NCI-H2227 treated with DMSO at 0.1 percent for 48 hours (cell line): ENCODE measurements around the gene ZBTB16.

Experiments
- DNase-seq: peaks from one replicate; lab custom pipeline; 2025; lab: John Stamatoyannopoulos, UW

The ZBTB16 gene

DNA sequence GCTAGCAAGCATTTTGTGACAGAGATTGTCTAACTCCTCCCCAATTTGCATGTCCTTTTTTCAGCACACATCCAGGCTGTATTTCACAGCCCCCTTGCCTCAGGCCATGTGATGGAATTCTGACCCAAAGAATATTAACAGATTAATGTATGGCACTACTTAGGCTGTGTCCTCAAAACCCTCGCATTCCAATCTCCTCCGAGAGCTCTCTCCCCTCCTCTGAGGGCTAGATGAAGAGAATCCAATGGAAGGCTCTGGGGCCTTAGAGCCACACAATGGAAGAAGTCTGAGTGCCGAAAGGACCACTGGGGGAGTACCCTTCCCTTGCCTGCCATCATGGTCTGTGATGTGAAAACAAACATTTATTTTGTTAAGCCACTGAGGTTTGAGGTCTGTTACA, 223.0 kb downstream of the ZBTB16 start:
- DNase-seq = no peak

DNA sequence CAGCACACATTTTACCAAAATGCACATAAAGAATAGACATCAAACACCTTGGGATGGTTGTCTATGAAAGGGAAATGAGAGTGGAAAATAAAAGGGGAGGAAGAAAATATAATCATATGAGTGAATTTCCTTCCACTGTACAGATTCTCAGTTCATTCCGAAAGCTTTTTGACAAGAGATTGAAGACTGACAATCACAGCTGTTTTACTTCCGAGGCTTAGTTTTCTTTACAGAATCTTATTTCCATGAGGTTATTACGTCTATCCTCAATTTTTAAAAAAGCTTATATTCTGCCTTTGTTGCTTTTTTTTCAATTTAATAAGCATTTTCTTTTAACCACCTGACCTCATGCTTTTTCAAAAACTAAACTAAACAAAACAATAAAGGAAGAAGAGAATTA, 223.9 kb downstream of the ZBTB16 start:
- no peak for DNase-seq

DNA sequence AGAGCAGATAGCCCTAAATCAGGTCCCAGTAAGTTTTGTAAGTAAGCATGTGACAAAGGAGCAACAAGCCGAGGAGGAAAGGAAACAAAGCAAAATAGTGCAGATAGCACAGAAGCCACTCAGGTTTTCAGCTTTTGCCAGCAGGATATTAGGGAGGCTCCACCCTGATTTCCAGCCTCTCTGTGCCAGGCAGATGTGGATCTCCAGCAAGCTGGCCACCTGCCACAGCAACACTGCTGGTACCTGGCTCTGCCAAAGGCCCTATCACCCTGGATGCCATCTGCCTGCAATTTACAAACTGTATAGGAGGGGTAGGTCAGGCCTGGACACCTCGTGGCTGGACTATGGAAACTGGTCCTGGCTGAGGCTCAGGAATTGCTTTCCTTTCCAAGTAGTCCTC, 224.5 kb downstream of the ZBTB16 start:
- DNase-seq = no peak

DNA sequence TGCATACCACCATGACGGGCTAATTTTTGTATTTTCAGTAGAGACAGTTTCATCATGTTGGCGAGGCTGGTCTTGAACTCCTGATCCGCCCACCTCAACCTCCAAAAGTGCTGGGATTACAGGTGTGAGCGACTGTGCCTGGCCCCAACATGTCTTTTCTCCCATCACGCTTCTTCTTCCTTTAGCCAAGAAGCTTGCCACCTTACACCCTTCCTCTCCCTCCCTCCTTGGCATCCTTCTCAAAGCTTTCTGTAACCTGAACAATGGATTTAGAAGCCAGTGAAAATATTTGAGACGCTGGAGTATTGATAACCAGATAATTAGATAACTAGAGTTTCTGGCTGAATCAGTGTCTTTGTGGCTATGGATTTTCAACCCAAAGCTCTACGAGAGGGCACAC, 225.4 kb downstream of the ZBTB16 start:
- no peak for DNase-seq

DNA sequence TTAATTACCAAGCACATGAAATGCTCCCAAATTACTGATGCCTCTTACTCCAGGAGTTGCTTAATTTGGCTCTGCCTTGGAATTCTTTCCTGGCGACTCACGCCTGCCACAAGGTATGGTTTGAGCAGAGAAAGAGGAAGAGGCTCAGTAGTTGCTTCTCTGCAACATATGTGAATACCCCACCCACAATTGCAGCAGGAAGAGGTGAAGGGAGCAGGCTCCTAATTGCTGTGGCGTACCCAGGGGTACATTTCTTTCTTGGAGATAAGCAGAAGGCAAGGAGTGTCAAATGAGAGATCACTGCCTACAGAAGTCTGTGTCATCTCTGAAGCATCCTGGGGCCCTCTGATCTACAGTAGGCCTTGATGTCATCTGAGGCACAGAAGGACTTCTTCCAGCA, 226.1 kb downstream of the ZBTB16 start:
- DNase-seq = no peak

DNA sequence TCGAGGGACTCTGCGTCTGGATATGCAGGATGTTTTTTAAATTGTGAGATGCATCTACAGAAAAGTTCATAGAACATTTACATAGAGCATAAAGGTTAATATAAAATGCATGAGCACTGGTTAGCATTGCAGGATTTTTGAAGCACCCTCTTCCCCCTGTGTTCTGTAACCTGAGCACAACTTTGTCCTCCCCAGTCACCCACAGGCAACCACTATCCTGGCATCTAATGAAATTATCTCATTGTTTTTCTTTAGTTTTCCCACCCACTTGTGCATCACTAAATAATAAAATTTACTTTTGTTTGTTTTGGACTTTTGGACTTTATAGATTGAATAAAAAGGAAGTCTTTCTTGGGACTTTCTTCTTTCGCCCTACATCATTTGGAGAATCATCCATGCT, 226.7 kb downstream of the ZBTB16 start:
- no peak for DNase-seq

DNA sequence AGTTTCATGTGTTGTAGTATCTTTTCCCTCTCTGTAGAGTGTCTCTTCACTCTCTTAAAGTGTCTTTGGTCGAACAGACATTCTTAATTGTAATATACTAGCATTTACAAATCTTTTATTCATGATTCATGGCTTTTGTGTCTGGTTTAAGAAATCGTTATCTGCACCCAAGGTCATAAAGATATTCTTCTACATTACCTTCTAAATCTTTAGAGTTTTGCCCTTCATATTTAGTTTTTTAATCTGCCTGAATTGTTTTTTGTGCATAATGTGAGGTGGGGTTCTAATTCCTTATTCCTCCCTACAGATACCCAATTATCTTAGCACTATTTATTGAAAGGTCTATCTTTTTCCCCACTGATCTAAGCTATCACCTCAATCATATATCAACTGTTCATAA, 227.6 kb downstream of the ZBTB16 start:
- no peak for DNase-seq

DNA sequence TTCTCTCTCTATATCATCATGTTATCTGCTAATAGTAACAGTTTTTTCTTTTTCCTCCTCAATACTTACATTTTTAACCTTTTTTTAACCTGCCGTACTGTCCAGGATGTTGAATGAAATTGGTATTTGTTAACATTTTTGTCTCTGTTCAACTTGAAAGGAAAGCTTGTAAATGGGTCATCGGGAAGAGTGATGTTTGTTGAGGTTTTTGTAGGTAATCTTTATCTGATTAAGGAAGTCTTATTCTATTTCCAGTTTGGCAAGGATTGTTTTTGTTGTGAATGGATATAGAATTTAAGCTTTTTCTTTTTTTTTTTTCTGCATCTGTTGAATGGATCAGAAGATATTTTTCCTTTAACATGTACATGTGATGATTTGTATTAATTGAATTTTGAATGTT, 228.6 kb downstream of the ZBTB16 start:
- DNase-seq = no peak

DNA sequence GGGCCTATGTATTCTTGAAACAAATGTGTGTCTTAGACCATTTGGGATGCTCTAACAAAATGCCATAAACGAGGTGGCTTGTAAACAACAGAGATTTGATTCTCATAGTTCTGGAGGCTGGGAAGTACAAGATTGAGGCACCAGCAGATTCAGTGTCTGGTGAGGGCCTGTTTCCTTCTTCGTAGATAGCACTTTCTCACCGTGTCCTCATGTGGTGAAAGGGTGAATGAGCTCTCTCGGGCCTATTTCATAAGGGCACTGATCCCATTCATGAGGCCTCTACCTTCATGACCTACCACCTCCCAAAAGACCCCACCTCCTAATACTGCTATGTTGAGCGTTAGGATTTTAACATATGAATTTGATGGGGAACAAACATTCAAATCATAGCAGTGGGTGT, 230.3 kb downstream of the ZBTB16 start:
- no peak for DNase-seq

DNA sequence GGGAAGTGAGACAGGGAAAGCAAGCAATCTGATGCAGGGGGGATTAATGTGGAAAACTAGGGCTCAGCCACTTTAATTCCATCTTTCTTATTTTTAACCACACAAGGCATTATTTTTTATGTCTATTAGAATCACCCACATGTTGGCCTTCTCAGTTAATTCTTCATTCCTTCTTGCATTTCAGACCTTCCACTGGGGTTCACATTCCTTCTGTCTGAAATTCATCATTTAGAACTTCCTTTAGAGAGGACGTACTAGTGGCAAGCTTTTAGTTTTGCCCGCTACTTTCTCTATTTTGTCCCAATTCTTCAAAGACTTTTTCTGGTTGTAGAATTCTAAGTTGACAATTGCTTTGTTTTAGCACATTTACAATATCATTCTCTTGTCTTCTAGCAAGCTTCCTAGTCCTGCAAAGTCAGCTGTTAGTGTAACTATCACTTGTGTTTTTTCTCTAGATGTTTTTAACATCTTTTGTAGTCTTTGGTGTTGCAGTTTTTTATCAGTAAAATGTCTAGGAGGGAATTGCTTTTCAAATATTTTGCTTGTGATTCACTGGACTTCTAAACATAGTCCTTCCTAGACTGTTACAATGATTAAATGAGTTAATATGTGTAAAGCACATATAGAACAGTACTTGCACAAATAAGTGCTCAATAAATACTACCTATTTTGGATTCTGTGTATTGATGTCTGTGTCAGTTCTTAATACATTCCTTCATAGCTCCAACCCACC, 231.2 kb downstream of the ZBTB16 start:
- no peak for DNase-seq

DNA sequence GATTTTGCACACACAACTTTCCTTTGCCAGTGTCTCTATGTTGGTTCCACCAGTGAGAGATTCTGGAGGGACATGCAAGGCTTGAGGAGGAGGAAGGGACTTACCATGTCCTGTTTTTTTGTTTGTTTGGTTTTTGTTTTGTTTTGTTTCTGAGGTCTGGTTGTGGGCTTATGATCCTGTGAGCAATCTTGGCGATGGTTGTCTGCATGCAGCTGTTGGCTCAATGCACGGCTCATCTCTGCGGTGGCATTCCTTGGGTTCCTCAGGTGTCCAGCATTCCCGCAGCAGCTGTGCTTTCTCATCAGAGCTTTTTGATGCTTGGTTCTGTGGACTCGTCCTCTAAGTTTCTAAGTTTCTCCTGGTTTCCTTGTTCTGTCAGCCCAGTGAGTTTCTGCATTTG, 231.9 kb downstream of the ZBTB16 start:
- DNase-seq = no peak

DNA sequence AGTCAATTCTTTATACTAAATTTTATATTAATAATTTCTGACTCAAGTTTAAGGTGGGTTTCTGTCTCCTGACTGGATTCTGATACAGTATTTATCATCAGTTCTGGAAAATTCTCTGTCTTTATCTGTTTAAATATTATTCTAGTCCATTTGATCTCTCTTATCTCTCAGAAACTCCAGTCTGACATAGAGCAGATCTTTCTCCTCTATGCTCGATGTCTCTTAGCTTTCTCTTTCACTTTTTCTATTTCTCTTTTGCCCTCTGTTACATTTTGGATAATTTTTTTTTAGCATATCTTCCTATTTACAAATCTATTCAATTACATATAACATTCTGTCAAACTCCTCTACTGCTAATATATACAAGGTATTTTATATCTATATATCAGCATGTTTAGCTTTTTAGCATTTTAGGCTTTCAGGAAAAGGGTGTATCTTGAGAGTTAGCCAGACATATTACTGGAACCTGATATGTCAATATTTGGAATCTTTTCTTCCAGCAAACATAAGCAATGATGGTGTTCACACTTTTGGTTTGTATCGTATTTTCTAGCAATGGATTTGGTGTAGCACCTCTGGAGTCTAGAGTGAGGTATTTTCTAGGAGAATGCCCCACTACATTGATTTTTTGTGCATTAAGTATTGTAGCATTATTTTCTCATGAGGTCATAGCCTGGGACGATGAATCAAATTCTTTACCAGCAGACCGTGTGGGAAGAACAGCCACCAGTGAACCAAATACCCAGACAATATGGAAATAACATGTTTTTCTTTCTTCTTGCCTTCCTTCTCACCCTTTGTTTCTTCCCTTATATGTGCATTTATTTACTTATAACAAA, 232.6 kb downstream of the ZBTB16 start:
- no peak for DNase-seq

DNA sequence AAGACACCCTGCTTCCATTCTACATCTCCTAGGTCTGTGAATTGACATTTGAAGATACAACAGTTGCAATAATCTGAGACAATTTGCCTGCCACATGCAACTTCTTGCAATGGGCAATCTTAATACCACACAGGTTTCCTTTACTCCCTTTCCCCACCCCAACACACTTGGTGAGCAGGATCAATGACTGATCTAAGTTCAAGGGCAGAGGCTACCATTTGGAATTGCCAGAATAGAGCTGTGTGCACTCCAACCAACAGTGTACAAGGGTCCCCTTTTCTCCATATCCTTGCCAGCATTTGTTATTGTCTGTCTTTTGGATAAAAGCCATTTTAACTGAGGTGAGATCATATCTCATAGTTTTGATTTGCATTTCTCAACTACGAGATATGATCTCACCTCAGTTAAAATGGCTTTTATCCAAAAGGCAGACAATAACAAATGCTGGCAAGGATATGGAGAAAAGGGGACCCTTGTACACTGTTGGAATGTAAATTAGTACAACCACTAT, 233.7 kb downstream of the ZBTB16 start:
- DNase-seq = no peak

DNA sequence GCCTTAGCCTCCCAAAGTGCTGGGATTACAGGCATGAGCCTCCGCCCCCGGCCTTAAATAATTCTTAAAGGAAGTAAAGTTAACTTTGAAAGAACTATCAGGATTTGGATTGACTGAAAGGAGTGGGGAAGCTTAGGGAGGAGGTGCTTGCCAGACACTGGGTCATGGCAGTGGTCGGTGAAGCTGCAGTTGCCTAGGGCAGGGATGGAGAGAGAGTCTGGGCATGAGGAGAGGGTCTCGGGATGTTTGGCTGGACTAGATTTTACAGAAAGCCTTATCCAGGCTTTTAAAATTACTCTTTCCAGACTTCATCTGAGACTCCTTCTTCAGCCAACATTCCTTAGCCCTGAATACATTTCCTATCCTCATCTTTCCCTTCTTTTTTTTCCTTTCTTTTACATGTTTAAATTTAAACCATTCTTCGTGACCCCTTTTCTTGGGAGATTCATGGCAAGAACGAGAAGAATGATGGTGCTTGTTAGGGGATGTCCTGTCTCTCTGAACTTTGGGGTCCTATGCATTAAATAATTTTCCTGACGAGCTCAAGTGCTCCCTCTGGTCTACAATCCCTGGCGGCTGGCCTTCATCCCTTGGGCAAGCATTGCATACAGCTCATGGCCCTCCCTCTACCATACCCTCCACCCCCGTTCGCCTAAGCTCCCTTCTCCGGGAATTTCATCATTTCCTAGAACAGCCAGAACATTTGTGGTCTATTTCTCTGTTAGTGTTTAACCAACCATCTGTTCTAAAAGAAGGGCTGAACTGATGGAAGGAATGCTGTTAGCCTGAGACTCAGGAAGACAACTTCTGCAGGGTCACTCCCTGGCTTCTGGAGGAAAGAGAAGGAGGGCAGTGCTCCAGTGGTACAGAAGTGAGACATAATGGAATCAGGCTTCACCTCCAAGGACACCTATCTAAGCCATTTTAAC, 236.4 kb downstream of the ZBTB16 start, which contains the start of gene NNMT:
Gene NNMT, plus strand, starts transcription at position 724 of the 929 bp plus-strand sequence. Its CDS starts 158 bp downstream, at position 882.
- no peak for DNase-seq

DNA sequence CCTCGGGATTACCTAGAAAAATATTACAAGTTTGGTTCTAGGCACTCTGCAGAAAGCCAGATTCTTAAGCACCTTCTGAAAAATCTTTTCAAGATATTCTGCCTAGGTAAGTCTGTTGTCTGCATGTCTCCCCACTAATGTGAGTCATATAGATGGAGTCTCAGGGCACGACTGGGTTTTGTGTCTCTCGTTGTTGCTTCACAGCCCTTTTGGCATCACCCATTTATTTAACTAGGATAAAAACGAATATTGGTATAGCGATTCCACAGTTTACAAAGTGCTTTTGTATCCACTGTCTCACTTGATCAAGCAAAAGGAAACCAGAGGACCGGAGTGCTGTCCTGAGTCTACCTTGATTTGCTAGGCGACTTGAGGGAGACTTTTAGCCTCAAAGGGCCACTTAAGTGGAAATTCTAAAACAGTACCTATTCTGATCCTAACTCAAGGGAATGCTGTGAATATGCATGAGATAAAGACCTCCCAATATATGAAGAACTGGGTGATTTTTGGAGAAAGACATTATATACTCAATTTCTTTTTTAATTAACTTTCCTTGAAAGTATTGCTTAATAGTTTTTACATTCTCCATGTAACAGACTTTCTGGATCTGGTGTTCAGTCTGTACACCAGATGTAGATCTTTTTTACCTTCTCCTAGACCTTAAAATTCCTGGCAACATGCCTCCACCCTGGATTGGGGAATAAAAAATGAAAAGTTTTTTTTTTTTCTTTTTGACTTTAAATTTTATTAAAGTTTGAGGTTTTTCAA, 237.3 kb downstream of the ZBTB16 start:
- no peak for DNase-seq

DNA sequence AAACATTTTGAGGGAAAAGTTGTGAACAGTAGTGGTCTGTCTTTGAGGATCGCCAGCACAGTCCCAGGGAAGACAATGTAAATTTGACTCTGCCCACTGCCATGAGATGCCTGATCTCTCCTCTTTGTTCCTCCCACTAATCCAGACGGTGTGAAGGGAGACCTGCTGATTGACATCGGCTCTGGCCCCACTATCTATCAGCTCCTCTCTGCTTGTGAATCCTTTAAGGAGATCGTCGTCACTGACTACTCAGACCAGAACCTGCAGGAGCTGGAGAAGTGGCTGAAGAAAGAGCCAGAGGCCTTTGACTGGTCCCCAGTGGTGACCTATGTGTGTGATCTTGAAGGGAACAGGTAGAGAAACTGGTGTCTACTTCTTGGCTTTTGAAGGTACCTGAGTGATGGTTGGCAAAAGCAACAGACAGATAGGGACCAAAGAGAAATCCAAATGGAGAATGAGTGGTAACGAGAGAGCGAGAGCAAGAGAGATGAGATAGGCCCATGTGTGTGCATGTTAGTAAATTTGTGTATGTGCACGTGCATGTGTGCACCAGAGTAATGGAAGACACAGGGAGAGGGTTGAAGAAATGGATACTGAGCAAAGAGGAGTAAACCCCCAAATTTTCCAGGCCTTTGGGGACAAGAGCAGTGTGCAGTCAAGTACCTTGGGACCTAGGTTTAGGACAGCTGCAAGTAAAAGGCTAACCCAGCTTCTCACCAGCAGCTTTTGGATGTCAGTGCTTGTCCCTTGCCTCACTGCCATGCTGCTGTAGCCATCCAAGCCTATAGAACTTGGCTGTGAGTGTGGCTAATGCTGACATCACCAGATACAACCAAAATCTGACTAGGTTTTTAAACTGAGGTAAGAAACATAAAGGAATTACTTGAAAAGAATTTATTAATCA, 238.5 kb downstream of the ZBTB16 start:
- DNase-seq = no peak

DNA sequence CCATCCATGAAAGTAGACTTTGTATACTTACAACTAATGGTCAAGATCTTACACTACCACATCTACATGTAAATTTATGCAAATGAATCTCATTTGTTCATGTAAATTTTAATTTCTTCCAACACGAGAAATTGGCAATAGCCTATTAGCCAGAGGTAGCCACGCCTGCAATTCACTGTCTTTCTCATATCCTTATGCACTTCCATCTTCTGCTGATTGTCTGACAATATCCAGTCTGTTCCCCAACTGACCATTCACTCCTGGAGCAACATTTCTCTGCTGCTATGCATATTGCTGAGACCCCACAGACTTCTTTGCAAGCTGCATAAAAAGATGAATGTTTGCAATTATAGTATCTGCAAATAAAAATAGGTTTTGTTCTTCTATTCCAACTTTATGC, 239.2 kb downstream of the ZBTB16 start:
- DNase-seq = no peak
